HEK293T (cell line): ENCODE measurements around the gene RPS28.
A peak's percentile ranks its signal among the peaks of the same experiment; 100 is the strongest.

Source experiments
- CTCF ChIA-PET: fragments of 350-600 bp; formaldehyde crosslinking; extraction: SDS; loops from one replicate; lab custom pipeline; 2021; ENCODE audit warnings: antibody characterized with exemption, inconsistent platforms; lab: Yijun Ruan, JAX
- POLR2A ChIA-PET: fragments of 350-600 bp; formaldehyde crosslinking; extraction: SDS; loops from one replicate; lab custom pipeline; 2020; ENCODE audit warnings: antibody characterized with exemption, inconsistent platforms; lab: Yijun Ruan, JAX
- DNase-seq: peaks from one replicate; pipeline ENCODE4 v3.0.0; 2012; ENCODE audit warnings: mixed read lengths; ENCODE audit errors: extremely low spot score
- ARNT ChIP-seq: fragments of 450-650 bp; IDR thresholded peaks from 2 replicates; pipeline ENCODE4 v1.6.1; 2017; ENCODE audit warnings: mild to moderate bottlenecking
- BHLHE40 ChIP-seq: fragments of 450-650 bp; IDR thresholded peaks from 2 replicates; pipeline ENCODE4 v1.6.1; 2016; ENCODE audit warnings: mild to moderate bottlenecking, moderate library complexity, borderline replicate concordance
- CTBP1 ChIP-seq: fragments of 450-650 bp; IDR thresholded peaks from 2 replicates; pipeline ENCODE4 v1.6.1; 2016; ENCODE audit warnings: borderline replicate concordance
- ELF4 ChIP-seq: fragments of 450-650 bp; IDR thresholded peaks from 2 replicates; pipeline ENCODE4 v1.6.1; 2017; ENCODE audit warnings: antibody characterized with exemption
- FOXA1 ChIP-seq: fragments of 450-650 bp; IDR thresholded peaks from 2 replicates; pipeline ENCODE4 v1.6.1; 2016; ENCODE audit warnings: mild to moderate bottlenecking
- FOXK2 ChIP-seq: fragments of 450-650 bp; IDR thresholded peaks from 2 replicates; pipeline ENCODE4 v1.6.1; 2016; ENCODE audit warnings: mild to moderate bottlenecking
- FOXM1 ChIP-seq: fragments of 450-650 bp; IDR thresholded peaks from 2 replicates; pipeline ENCODE4 v1.6.1; 2017; ENCODE audit warnings: mild to moderate bottlenecking, borderline replicate concordance
- HDGF ChIP-seq: fragments of 450-650 bp; IDR thresholded peaks from 2 replicates; pipeline ENCODE4 v1.6.1; 2017; ENCODE audit warnings: antibody characterized with exemption, borderline replicate concordance
- L3MBTL2 ChIP-seq: fragments of 450-650 bp; conservative IDR thresholded peaks from 2 replicates; pipeline ENCODE4 v1.6.1; 2016; ENCODE audit warnings: mild to moderate bottlenecking
- LEF1 ChIP-seq: fragments of 450-650 bp; IDR thresholded peaks from 2 replicates; pipeline ENCODE4 v1.6.1; 2017; ENCODE audit warnings: mild to moderate bottlenecking, borderline replicate concordance
- NFRKB ChIP-seq: fragments of 450-650 bp; IDR thresholded peaks from 2 replicates; pipeline ENCODE4 v1.6.1; 2016; ENCODE audit warnings: mild to moderate bottlenecking, moderate library complexity
- SP1 ChIP-seq: fragments of 450-650 bp; IDR thresholded peaks from 2 replicates; pipeline ENCODE4 v1.6.1; 2017
- SUZ12 ChIP-seq: fragments of 450-650 bp; IDR thresholded peaks from 2 replicates; pipeline ENCODE4 v1.6.1; 2016; ENCODE audit warnings: mild to moderate bottlenecking
- TARDBP ChIP-seq: fragments of 450-650 bp; IDR thresholded peaks from 2 replicates; pipeline ENCODE4 v1.6.1; 2016
- ZNF384 ChIP-seq: fragments of 450-650 bp; IDR thresholded peaks from 2 replicates; pipeline ENCODE4 v1.6.1; 2016
- TF ChIP-seq, protein P1 (sequence below): fragments of 450-650 bp; IDR thresholded peaks from 2 replicates; pipeline ENCODE4 v1.6.1; 2016

The RPS28 gene

GRCh38 chr19:8355631-8356402 lies 34.5 kb downstream of the RPS28 start:
- TF ChIP-seq FOXK2 (no peak), SP1 (no peak), L3MBTL2 (no peak), NFRKB (no peak)
- TF ChIP-seq, protein P1, sequence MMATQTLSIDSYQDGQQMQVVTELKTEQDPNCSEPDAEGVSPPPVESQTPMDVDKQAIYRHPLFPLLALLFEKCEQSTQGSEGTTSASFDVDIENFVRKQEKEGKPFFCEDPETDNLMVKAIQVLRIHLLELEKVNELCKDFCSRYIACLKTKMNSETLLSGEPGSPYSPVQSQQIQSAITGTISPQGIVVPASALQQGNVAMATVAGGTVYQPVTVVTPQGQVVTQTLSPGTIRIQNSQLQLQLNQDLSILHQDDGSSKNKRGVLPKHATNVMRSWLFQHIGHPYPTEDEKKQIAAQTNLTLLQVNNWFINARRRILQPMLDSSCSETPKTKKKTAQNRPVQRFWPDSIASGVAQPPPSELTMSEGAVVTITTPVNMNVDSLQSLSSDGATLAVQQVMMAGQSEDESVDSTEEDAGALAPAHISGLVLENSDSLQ: no peak
- ChIA-PET CTCF (interaction anchor here (0.7 to 1.9 kb wide), 2 partner anchors 9 to 57 kb away, joined by 3 to 5 read pairs; partner anchors contain the start of gene MARCHF2), POLR2A (interaction anchor here (1.0 to 3.0 kb wide), 2 partner anchors 34 to 158 kb away, joined by 9 to 19 read pairs; partner anchors contain the start of genes RAB11B and ZNF414)
- DNase-seq: no peak

DNA sequence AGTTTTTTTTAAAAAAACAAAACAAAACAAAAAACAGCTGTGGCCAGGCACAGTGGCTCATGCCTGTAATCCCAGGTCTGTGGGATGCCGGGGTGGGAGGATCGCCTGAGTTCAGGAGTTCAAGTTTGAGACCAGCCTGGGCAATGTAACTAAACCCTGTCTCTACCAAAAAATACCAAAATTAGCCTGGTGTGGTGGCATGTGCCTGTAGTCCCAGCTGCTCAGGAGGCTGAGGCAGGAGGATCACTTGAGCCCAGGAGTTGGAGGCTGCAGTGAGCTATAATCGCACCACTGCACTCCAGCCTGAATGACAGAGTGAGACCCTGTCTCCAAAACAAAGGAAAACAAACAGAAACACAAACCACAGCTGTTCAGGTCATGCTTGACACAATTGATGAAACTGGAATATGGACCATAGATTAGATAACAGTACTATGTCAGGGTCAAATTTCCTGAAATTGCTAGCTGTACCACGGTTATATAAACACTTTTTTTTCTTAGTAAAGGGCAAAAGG lies 35.8 kb downstream of the RPS28 start:
- DNase-seq: no peak
- CTCF ChIA-PET: no interaction called here
- POLR2A ChIA-PET: interaction anchor here (1.2 kb wide), 1 partner anchor 33 kb away, joined by 5 read pairs; the partner anchor contains the start of gene RAB11B
- no peak for TF ChIP-seq LEF1
- TF ChIP-seq ELF4: no peak
- no peak for TF ChIP-seq CTBP1
- no peak for TF ChIP-seq TARDBP
- no peak for TF ChIP-seq FOXK2
- TF ChIP-seq HDGF: no peak
- TF ChIP-seq, protein P1: no peak
- no peak for TF ChIP-seq SUZ12

DNA sequence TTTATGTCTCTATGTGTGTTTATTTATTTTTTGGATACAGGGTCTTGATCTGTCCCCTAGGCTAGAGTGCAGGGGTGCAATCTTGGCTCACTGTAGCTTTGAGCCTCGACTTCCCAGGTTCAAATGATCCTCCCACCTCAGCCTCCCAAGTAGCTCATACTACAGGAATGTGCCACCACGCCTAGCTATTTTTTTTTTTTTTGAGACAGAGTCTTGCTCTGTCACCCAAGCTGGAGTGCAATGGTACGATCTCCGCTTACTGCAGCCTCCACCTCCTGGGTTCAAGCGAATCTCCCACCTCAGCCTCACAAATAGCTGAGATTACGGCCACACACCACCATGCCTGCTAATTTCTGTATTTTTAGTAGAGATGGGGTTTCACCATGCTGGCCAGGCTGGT lies 37.7 kb downstream of the RPS28 start:
- ChIA-PET POLR2A (no interaction called here), CTCF (interaction anchor here (0.6 kb wide), 1 partner anchor 111 kb away, joined by 3 read pairs; no protein-coding TSS in a partner anchor)
- no peak for TF ChIP-seq TARDBP
- TF ChIP-seq BHLHE40: no peak
- DNase-seq: no peak

- TF ChIP-seq ELF4: no peak
- no peak for TF ChIP-seq LEF1
- no peak for TF ChIP-seq SP1
- no peak for TF ChIP-seq BHLHE40
- TF ChIP-seq FOXK2: no peak
- no peak for TF ChIP-seq FOXM1
- TF ChIP-seq FOXA1: no peak
- TF ChIP-seq TARDBP: no peak
- no peak for TF ChIP-seq ZNF384
- TF ChIP-seq HDGF: no peak
- TF ChIP-seq SUZ12: no peak
- no peak for TF ChIP-seq ARNT
- TF ChIP-seq CTBP1: no peak
- TF ChIP-seq, protein P1: no peak
- TF ChIP-seq L3MBTL2: no peak
- no peak for TF ChIP-seq NFRKB
- CTCF ChIA-PET: interaction anchor here (0.6 kb wide), 1 partner anchor 748 kb away, joined by 6 read pairs; no protein-coding TSS in a partner anchor
- DNase-seq: no peak
- POLR2A ChIA-PET: interaction anchor here (1.0 kb wide), 1 partner anchor 30 kb away, joined by 3 read pairs; the partner anchor contains the start of gene RAB11B
Measured at GRCh38 chr19:8360196-8360595, 38.9 kb downstream of the RPS28 start.

- CTCF ChIA-PET: no interaction called here
- POLR2A ChIA-PET: interaction anchor here (1.2 kb wide), 1 partner anchor 28 kb away, joined by 5 read pairs; the partner anchor contains the start of gene RAB11B
- no peak for TF ChIP-seq HDGF
- TF ChIP-seq, protein P1: peak; percentile 71
- no peak for DNase-seq
Measured at GRCh38 chr19:8361921-8362793, 40.9 kb downstream of the RPS28 start.
